Vagina (tissue), 2 donors: Measurements from ENCODE around the gene ATOH8. TPM values are rescaled to one million over a fixed set of nuclear protein-coding genes. Genes with fewer than 3 reads are reported as not detected.

ENCODE experiments used
- DNase-seq, 2 donors: peaks; one replicate each; pipeline ENCODE4 v3.0.0-alpha.2; 2017; ENCODE audit errors: extremely low spot score in 2 of 2
- H3K27ac ChIP-seq: fragments of 200-600 bp; sonication (generic); one replicate; pipeline ENCODE4 v1.5.1; 2019
- H3K27me3 ChIP-seq: fragments of 200-600 bp; sonication (generic); one replicate; pipeline ENCODE4 v1.5.1; 2019
- H3K36me3 ChIP-seq, 2 donors: fragments of 200-600 bp; sonication (generic); one replicate each; pipeline ENCODE4 v1.5.1; 2017 to 2019
- H3K4me1 ChIP-seq: fragments of 200-600 bp; sonication (generic); one replicate; pipeline ENCODE4 v1.5.1; 2019
- H3K4me3 ChIP-seq, 2 donors: fragments of 200-600 bp; sonication (generic); 1 replicate in 1 of 2; 2 replicates in 1 of 2; pipeline ENCODE4 v1.5.1; 2016 to 2019
- H3K9me3 ChIP-seq: fragments of 200-600 bp; sonication (generic); one replicate; pipeline ENCODE4 v1.5.1; 2019
- CTCF ChIP-seq, 3 experiments: fragments of 450-650 bp in 2 of 3; fragments of 200-600 bp in 1 of 3; sonication (generic) in 1 of 3; IDR thresholded peaks; one replicate each; pipeline ENCODE4 v1.5.1; 2017 to 2019; ENCODE audit warnings: antibody characterized with exemption in 3 of 3, mild to moderate bottlenecking in 2 of 3, moderate library complexity in 2 of 3
- POLR2A ChIP-seq, 2 donors: fragments of 450-650 bp; IDR thresholded peaks; one replicate each; pipeline ENCODE4 v1.6.1; 2017; ENCODE audit warnings: antibody characterized with exemption in 2 of 2, mild to moderate bottlenecking in 2 of 2, moderate library complexity in 2 of 2
- POLR2AphosphoS5 ChIP-seq, 2 donors: sonication (generic); formaldehyde crosslinking; IDR thresholded peaks; one replicate each; pipeline ENCODE4 v1.9.0; 2017; ENCODE audit warnings: antibody characterized with exemption in 2 of 2, mild to moderate bottlenecking in 2 of 2, low read depth in 1 of 2; ENCODE audit not compliant: insufficient read depth in 1 of 2
- intact Hi-C: fragments of 100-400 bp; cut with DNase I; formaldehyde crosslinking; loops from one replicate; pipeline ENCODE4 v1.15.1; 2023
- total RNA-seq: library from RNA; depleted of rRNA; stranded (reverse); fragments of >200 nt; gene quantifications from one replicate; pipeline ENCODE4 v1.2.3, GENCODE V29; 2016

The ATOH8 gene
- total RNA-seq, 1 donor from 2014 or later, result 66.5 TPM

- H3K27ac ChIP-seq, result peak overlapping the region; percentile 90
- H3K4me3 ChIP-seq, result peak overlapping the region; percentile 22 to 34
- H3K4me1 ChIP-seq, result peaks cover 97% of the 10 kb centered on the region
Measured at GRCh38 chr2:85772841-85773491, 19.2 kb downstream of the ATOH8 start.

GRCh38 chr2:85773692-85774091, 19.9 kb downstream of the ATOH8 start:
- no peaks in the 10 kb centered on the region for H3K36me3 ChIP-seq
- peak overlapping the region in 1 of 2 donors; percentile 34 for H3K4me3 ChIP-seq
- TF ChIP-seq POLR2A (IDR thresholded peaks at IDR 0.05) (no peak), POLR2AphosphoS5 (IDR thresholded peaks at IDR 0.05; ENCODE audit: insufficient read depth in 1 of 2, low read depth in 1 of 2) (no peak), CTCF (IDR thresholded peaks at IDR 0.05) (no peak)
- peaks cover 97% of the 10 kb centered on the region for H3K4me1 ChIP-seq
- peak overlapping the region; percentile 90 for H3K27ac ChIP-seq
- no peak for DNase-seq
- intact Hi-C loops, result no loop called here
- no peaks in the 10 kb centered on the region for H3K9me3 ChIP-seq
- no peaks in the 10 kb centered on the region for H3K27me3 ChIP-seq

More at GRCh38 chr2:85772841-85773491, 19.2 kb downstream of the ATOH8 start:
- DNase-seq, result no peak
- H3K9me3 ChIP-seq, result no peaks in the 10 kb centered on the region
- TF ChIP-seq CTCF (IDR thresholded peaks at IDR 0.05) (no peak), POLR2AphosphoS5 (IDR thresholded peaks at IDR 0.05; ENCODE audit: insufficient read depth in 1 of 2, low read depth in 1 of 2) (no peak), POLR2A (IDR thresholded peaks at IDR 0.05) (no peak)
- H3K36me3 ChIP-seq, result no peaks in the 10 kb centered on the region
- no peaks in the 10 kb centered on the region for H3K27me3 ChIP-seq
- intact Hi-C loops, result no loop called here

- intact Hi-C loops, result no loop called here
- TF ChIP-seq POLR2A (IDR thresholded peaks at IDR 0.05) (no peak), CTCF (IDR thresholded peaks at IDR 0.05) (no peak), POLR2AphosphoS5 (IDR thresholded peaks at IDR 0.05; ENCODE audit: insufficient read depth in 1 of 2, low read depth in 1 of 2) (no peak)
- no peaks in the 10 kb centered on the region for H3K27me3 ChIP-seq
- H3K27ac ChIP-seq, result peak overlapping the region; percentile 90
- peaks cover 97% of the 10 kb centered on the region for H3K4me1 ChIP-seq
- no peak for DNase-seq
- peak overlapping the region in 1 of 2 donors; percentile 34 for H3K4me3 ChIP-seq
- H3K9me3 ChIP-seq, result no peaks in the 10 kb centered on the region
- H3K36me3 ChIP-seq, result no peaks in the 10 kb centered on the region
Measured at GRCh38 chr2:85774126-85774978, 20.6 kb downstream of the ATOH8 start.

- no peak for DNase-seq
- Histone ChIP-seq H3K27me3 (no peaks in the 10 kb centered on the region), H3K4me3 (no peak overlapping the region), H3K36me3 (no peaks in the 10 kb centered on the region), H3K4me1 (peaks cover 97% of the 10 kb centered on the region), H3K9me3 (no peaks in the 10 kb centered on the region), H3K27ac (peak overlapping the region; percentile 90)
- no peak for TF ChIP-seq POLR2AphosphoS5 (IDR thresholded peaks at IDR 0.05; ENCODE audit: insufficient read depth in 1 of 2, low read depth in 1 of 2)
- TF ChIP-seq POLR2A (IDR thresholded peaks at IDR 0.05), result no peak
- TF ChIP-seq CTCF (IDR thresholded peaks at IDR 0.05), result no peak
- intact Hi-C loops, result no loop called here
Measured at GRCh38 chr2:85775406-85776381, 21.9 kb downstream of the ATOH8 start.
